Stimulated activated CD8-positive, alpha-beta memory T cell treated with anti-CD3 and anti-CD28 coated beads, Interleukin-7, amount 100 ng/mL, for 4 hours (primary cell): ENCODE results near the gene RANBP10.
"Not testable (repeated sequence)": the region's sequence is repeated elsewhere in the genome, so short reads cannot be mapped to it uniquely, and the experiment has no call there.

Experiments used
- DNase-seq, 2 donors: peaks; one replicate each; pipeline ENCODE4 v3.0.0-alpha.2; 2020; ENCODE audit warnings: low read depth in 2 of 2

Gene RANBP10

GRCh38 chr16:67714522-67714921 lies 91.8 kb downstream of the RANBP10 start:
- DNase-seq = no peak

- DNase-seq = no peak
Observed at GRCh38 chr16:67713647-67714273, 92.6 kb downstream of the RANBP10 start.

GRCh38 chr16:67710607-67711006 lies 95.8 kb downstream of the RANBP10 start:
- DNase-seq = no peak

- no peak for DNase-seq
Observed at GRCh38 chr16:67709050-67709449, 97.3 kb downstream of the RANBP10 start.

- DNase-seq = no peak
Observed at GRCh38 chr16:67708368-67708771, 98.0 kb downstream of the RANBP10 start.

GRCh38 chr16:67707790-67708189 lies 98.6 kb downstream of the RANBP10 start:
- no peak for DNase-seq

- no peak for DNase-seq
Observed at GRCh38 chr16:67707210-67707609, 99.2 kb downstream of the RANBP10 start.

- DNase-seq = no peak
Observed at GRCh38 chr16:67704110-67704509, 102.2 kb downstream of the RANBP10 start.

- no peak for DNase-seq
Observed at GRCh38 chr16:67703626-67704025, 102.7 kb downstream of the RANBP10 start.

- DNase-seq = no peak
Observed at GRCh38 chr16:67702130-67702529, 104.2 kb downstream of the RANBP10 start.

GRCh38 chr16:67701420-67701819 lies 104.9 kb downstream of the RANBP10 start:
- DNase-seq = no peak

- DNase-seq = no peak
Observed at GRCh38 chr16:67699265-67699664, 107.1 kb downstream of the RANBP10 start.

GRCh38 chr16:67697422-67698185 lies 108.8 kb downstream of the RANBP10 start:
- no peak for DNase-seq

GRCh38 chr16:67694611-67695010 lies 111.7 kb downstream of the RANBP10 start:
- no peak for DNase-seq

GRCh38 chr16:67693517-67694285 lies 112.7 kb downstream of the RANBP10 start:
- DNase-seq = not testable (repeated sequence)

- no peak for DNase-seq
Observed at GRCh38 chr16:67685388-67686112, 120.8 kb downstream of the RANBP10 start.

GRCh38 chr16:67683767-67684166 lies 122.6 kb downstream of the RANBP10 start:
- DNase-seq = no peak

- DNase-seq = no peak
Observed at GRCh38 chr16:67679935-67680897, 126.1 kb downstream of the RANBP10 start.

- DNase-seq = no peak
Observed at GRCh38 chr16:67678354-67679023, 127.9 kb downstream of the RANBP10 start.

- DNase-seq = no peak
Observed at GRCh38 chr16:67677712-67678111, 128.6 kb downstream of the RANBP10 start.
